A549 (cell line): ENCODE data around the gene SLC18A3. TPM values are rescaled to one million over a fixed set of nuclear protein-coding genes. Genes with fewer than 3 reads are reported as not detected.

Experiments
- ATAC-seq, 2 experiments: fragments of 200-7000 bp in 1 of 2; fragments of >200 bp in 1 of 2; cut with Nextera tagmentation in 1 of 2; cut with Tn5 transposase in 1 of 2; 3 replicates each; pipeline versions ENCODE4 v1.8.0 to v1.9.1; 2018 to 2020; ENCODE audit warnings: mild to moderate bottlenecking in 1 of 2, moderate library complexity in 1 of 2
- CTCF ChIA-PET: fragments of 300-600 bp; sonication (Branson Sonifier 250); formaldehyde crosslinking; extraction: SDS; loops from one replicate; lab custom pipeline; 2021; ENCODE audit warnings: antibody characterized with exemption, inconsistent platforms; lab: Yijun Ruan, JAX
- POLR2A ChIA-PET: fragments of 350-600 bp; formaldehyde crosslinking; extraction: SDS; loops from one replicate; lab custom pipeline; 2021; ENCODE audit warnings: antibody characterized with exemption, inconsistent platforms; lab: Yijun Ruan, JAX
- DNase-seq, 2 experiments: peaks; one replicate each; pipeline versions ENCODE4 v3.0.0 to v3.0.0-alpha.2; 2011 to 2016; ENCODE audit warnings: low read depth in 1 of 2, low spot score in 1 of 2
- FAIRE-seq: peaks from 2 replicates; lab custom pipeline; 2011; peaks lifted over from hg19 to GRCh38; lab: Jason Lieb, UNC
- H3K27ac ChIP-seq, 2 experiments: fragments of >200 bp; sonication (Bioruptor Twin); formaldehyde crosslinking; 3 replicates each; pipeline ENCODE4 v1.5.1; 2016 to 2017
- H3K4me1 ChIP-seq: fragments of >200 bp; sonication (Bioruptor Twin); formaldehyde crosslinking; 3 replicates; pipeline ENCODE4 v1.6.1; 2016
- H3K4me2 ChIP-seq: fragments of >200 bp; sonication (Bioruptor Twin); formaldehyde crosslinking; 3 replicates; pipeline ENCODE4 v1.6.1; 2016
- H3K4me3 ChIP-seq: fragments of >200 bp; sonication (Bioruptor Twin); formaldehyde crosslinking; 3 replicates; pipeline ENCODE4 v1.5.1; 2016
- H3K9me3 ChIP-seq: fragments of >200 bp; sonication (Bioruptor Twin); formaldehyde crosslinking; 3 replicates; pipeline ENCODE4 v1.6.1; 2016
- CBX2 ChIP-seq: fragments of 200-600 bp; sonication (generic); IDR thresholded peaks from 2 replicates; pipeline ENCODE4 v1.6.1; 2016; ENCODE audit warnings: low read depth, mild to moderate bottlenecking, borderline replicate concordance
- CEBPB ChIP-seq, 2 experiments: fragments of >200 bp in 1 of 2; sonication (Bioruptor Twin) in 1 of 2; formaldehyde crosslinking in 1 of 2; IDR thresholded peaks; 2 replicates each; pipeline ENCODE4 v1.6.1; 2012 to 2016
- FOSL2 ChIP-seq, 2 experiments: fragments of 450-650 bp in 1 of 2; fragments of >200 bp in 1 of 2; sonication (Bioruptor Twin) in 1 of 2; formaldehyde crosslinking; IDR thresholded peaks; 2 replicates each; pipeline versions ENCODE4 v1.5.0 to v1.6.1; 2016 to 2020; ENCODE audit warnings: mild to moderate bottlenecking in 1 of 2, moderate library complexity in 1 of 2
- FOXS1 ChIP-seq: fragments of 250-450 bp; sonication (Bioruptor Pico); IDR thresholded peaks from 2 replicates; pipeline ENCODE4 v1.5.0; 2020; ENCODE audit warnings: mild to moderate bottlenecking, moderate library complexity
- HDAC2 ChIP-seq: fragments of 200-600 bp; sonication (generic); IDR thresholded peaks from 2 replicates; pipeline ENCODE4 v1.6.1; 2016
- KDM5A ChIP-seq: fragments of 200-600 bp; sonication (generic); IDR thresholded peaks from 2 replicates; pipeline ENCODE4 v1.6.1; 2016; ENCODE audit warnings: antibody characterized with exemption, mild to moderate bottlenecking
- MAFK ChIP-seq: fragments of 450-650 bp; IDR thresholded peaks from 2 replicates; pipeline ENCODE4 v1.6.1; 2014; ENCODE audit not compliant: partially characterized antibody
- NR3C1 ChIP-seq: fragments of >200 bp; sonication (Bioruptor Twin); formaldehyde crosslinking; IDR thresholded peaks from 3 replicates; pipeline ENCODE4 v1.6.1; 2017
- PHF8 ChIP-seq: fragments of 200-600 bp; sonication (generic); IDR thresholded peaks from 2 replicates; pipeline ENCODE4 v1.6.1; 2016; ENCODE audit warnings: low read depth, mild to moderate bottlenecking, antibody characterized with exemption, moderate library complexity, borderline replicate concordance
- USF2 ChIP-seq: fragments of 450-650 bp; IDR thresholded peaks from 2 replicates; pipeline ENCODE4 v1.6.1; 2014; ENCODE audit warnings: antibody characterized with exemption
- ZSCAN20 ChIP-seq: fragments of 250-450 bp; sonication (Bioruptor Pico); IDR thresholded peaks from 2 replicates; pipeline ENCODE4 v1.8.0; 2022; ENCODE audit warnings: mild to moderate bottlenecking, moderate library complexity
- WGBS: methylation state at CpG from one replicate; pipeline ENCODE4 v1.1.6; 2017; ENCODE audit errors: missing lambda C conversion rate; 5-methylcytosine and 5-hydroxymethylcytosine counted together
- polyA plus RNA-seq, 4 experiments: library from polyadenylated mRNA; depleted of rRNA in 3 of 4; stranded (reverse); fragments of >200 nt; fragmentation: RNase III in 1 of 4; extraction: RNeasy Plus Mini Kit Qiagen cat#74134 plus additional on column Dnase treatment in 1 of 4; gene quantifications; 2 replicates in 3 of 4; 3 replicates in 1 of 4; pipeline ENCODE4 v1.2.3, GENCODE V29; 2011 to 2017
- TF ChIP-seq, protein P1 (sequence below): fragments of >200 bp; sonication (Bioruptor Twin); formaldehyde crosslinking; IDR thresholded peaks from 2 replicates; pipeline ENCODE4 v1.6.1; 2016
- TF ChIP-seq, protein P2 (sequence below): IDR thresholded peaks from 2 replicates; pipeline ENCODE4 v1.6.1; 2012
- TF ChIP-seq, protein P3 (sequence below): fragments of >200 bp; sonication (Bioruptor Twin); formaldehyde crosslinking; IDR thresholded peaks from 3 replicates; pipeline ENCODE4 v1.5.1; 2016

The SLC18A3 gene
- polyA plus RNA-seq, 2 of the 4 experiments (the other 2 are of a cell fraction) = not detected

- POLR2A ChIA-PET = no interaction called here
- FAIRE-seq = no peak
- H3K4me1 ChIP-seq = no peaks in the 10 kb centered on the region
- peak; percentile 47 for TF ChIP-seq MAFK
- TF ChIP-seq, protein P1, sequence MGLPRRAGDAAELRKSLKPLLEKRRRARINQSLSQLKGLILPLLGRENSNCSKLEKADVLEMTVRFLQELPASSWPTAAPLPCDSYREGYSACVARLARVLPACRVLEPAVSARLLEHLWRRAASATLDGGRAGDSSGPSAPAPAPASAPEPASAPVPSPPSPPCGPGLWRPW = no peak
- TF ChIP-seq, all 56 proteins: peak for 1
- CTCF ChIA-PET = no interaction called here
- Histone ChIP-seq H3K4me2 (no peak overlapping the region), H3K27ac (no peak overlapping the region), H3K4me3 (no peak overlapping the region), H3K9me3 (peaks cover 11% of the 10 kb centered on the region; the same call in 1 of the 3 replicates)
- ATAC-seq = no peak
- 17% methylated on average over 1 of the region's 1 CpG for WGBS
- no peak for DNase-seq
Observed at GRCh38 chr10:49657606-49658005, 47.5 kb downstream of the SLC18A3 start.

- TF ChIP-seq PHF8 (no peak), ZSCAN20 (CRISPR knock-in tag) (no peak), CBX2 (no peak), USF2 (no peak), KDM5A (no peak), HDAC2 (no peak), NR3C1 (no peak), FOXS1 (CRISPR knock-in tag) (no peak), CEBPB (IDR thresholded peaks at IDR 0.05) (no peak), FOSL2 (IDR thresholded peaks at IDR 0.05) (no peak), FOSL2 (CRISPR knock-in tag; IDR thresholded peaks at IDR 0.05) (no peak)
- TF ChIP-seq, protein P2, sequence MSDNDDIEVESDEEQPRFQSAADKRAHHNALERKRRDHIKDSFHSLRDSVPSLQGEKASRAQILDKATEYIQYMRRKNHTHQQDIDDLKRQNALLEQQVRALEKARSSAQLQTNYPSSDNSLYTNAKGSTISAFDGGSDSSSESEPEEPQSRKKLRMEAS = no peak
- TF ChIP-seq, protein P3, sequence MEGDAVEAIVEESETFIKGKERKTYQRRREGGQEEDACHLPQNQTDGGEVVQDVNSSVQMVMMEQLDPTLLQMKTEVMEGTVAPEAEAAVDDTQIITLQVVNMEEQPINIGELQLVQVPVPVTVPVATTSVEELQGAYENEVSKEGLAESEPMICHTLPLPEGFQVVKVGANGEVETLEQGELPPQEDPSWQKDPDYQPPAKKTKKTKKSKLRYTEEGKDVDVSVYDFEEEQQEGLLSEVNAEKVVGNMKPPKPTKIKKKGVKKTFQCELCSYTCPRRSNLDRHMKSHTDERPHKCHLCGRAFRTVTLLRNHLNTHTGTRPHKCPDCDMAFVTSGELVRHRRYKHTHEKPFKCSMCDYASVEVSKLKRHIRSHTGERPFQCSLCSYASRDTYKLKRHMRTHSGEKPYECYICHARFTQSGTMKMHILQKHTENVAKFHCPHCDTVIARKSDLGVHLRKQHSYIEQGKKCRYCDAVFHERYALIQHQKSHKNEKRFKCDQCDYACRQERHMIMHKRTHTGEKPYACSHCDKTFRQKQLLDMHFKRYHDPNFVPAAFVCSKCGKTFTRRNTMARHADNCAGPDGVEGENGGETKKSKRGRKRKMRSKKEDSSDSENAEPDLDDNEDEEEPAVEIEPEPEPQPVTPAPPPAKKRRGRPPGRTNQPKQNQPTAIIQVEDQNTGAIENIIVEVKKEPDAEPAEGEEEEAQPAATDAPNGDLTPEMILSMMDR = no peak
- DNase-seq (no peak), ATAC-seq (no peak), FAIRE-seq (no peak)
- Histone ChIP-seq H3K9me3 (peaks cover 11% of the 10 kb centered on the region; the same call in 1 of the 3 replicates), H3K4me3 (no peak overlapping the region), H3K27ac (no peak overlapping the region), H3K4me2 (no peak overlapping the region), H3K4me1 (no peaks in the 10 kb centered on the region)
- CTCF ChIA-PET = interaction anchor here (1.0 kb wide), 1 partner anchor 9 kb away, joined by 5 read pairs; no protein-coding TSS in a partner anchor
- POLR2A ChIA-PET = no interaction called here
- 16% methylated on average over 8 of the region's 8 CpGs for WGBS
Observed at GRCh38 chr10:49661140-49661856, 51.2 kb downstream of the SLC18A3 start.

Other genes starting within 250 kb of the SLC18A3 start
- not detected in 2 replicates for gene DRGX, start 214.2 kb upstream of the SLC18A3 start, polyA plus RNA-seq (2011; rRNA removed)
- gene DRGX, start 214.2 kb upstream of the SLC18A3 start, polyA plus RNA-seq (2017; fragmentation: RNase III; extraction: RNeasy Plus Mini Kit Qiagen cat#74134 plus additional on column Dnase treatment) = not detected in 3 replicates
- 8.8 and 9.4 TPM in 2 replicates for gene ERCC6, start 71.2 kb upstream of the SLC18A3 start, polyA plus RNA-seq (2011; rRNA removed)
- gene ERCC6, start 71.2 kb upstream of the SLC18A3 start, polyA plus RNA-seq (2017; fragmentation: RNase III; extraction: RNeasy Plus Mini Kit Qiagen cat#74134 plus additional on column Dnase treatment) = 5.5 to 5.8 TPM (median 5.6 TPM) in 3 replicates
- gene CHAT, start 3.7 kb downstream of the SLC18A3 start, polyA plus RNA-seq (2011; rRNA removed) = not detected in 2 replicates
- gene CHAT, start 3.7 kb downstream of the SLC18A3 start, polyA plus RNA-seq (2017; fragmentation: RNase III; extraction: RNeasy Plus Mini Kit Qiagen cat#74134 plus additional on column Dnase treatment) = not detected in 3 replicates
- not detected in 2 replicates for gene C10orf53, start 69.3 kb downstream of the SLC18A3 start, polyA plus RNA-seq (2011; rRNA removed)
- not detected in 3 replicates for gene C10orf53, start 69.3 kb downstream of the SLC18A3 start, polyA plus RNA-seq (2017; fragmentation: RNase III; extraction: RNeasy Plus Mini Kit Qiagen cat#74134 plus additional on column Dnase treatment)
- gene OGDHL, start 152.0 kb downstream of the SLC18A3 start, polyA plus RNA-seq (2011; rRNA removed) = 0.05 and 0.06 TPM in 2 replicates
- gene OGDHL, start 152.0 kb downstream of the SLC18A3 start, polyA plus RNA-seq (2017; fragmentation: RNase III; extraction: RNeasy Plus Mini Kit Qiagen cat#74134 plus additional on column Dnase treatment) = 0.13 to 0.22 TPM (median 0.18 TPM) in 3 replicates